ENCODE results near the gene SPNS3.

Gene SPNS3

DNA sequence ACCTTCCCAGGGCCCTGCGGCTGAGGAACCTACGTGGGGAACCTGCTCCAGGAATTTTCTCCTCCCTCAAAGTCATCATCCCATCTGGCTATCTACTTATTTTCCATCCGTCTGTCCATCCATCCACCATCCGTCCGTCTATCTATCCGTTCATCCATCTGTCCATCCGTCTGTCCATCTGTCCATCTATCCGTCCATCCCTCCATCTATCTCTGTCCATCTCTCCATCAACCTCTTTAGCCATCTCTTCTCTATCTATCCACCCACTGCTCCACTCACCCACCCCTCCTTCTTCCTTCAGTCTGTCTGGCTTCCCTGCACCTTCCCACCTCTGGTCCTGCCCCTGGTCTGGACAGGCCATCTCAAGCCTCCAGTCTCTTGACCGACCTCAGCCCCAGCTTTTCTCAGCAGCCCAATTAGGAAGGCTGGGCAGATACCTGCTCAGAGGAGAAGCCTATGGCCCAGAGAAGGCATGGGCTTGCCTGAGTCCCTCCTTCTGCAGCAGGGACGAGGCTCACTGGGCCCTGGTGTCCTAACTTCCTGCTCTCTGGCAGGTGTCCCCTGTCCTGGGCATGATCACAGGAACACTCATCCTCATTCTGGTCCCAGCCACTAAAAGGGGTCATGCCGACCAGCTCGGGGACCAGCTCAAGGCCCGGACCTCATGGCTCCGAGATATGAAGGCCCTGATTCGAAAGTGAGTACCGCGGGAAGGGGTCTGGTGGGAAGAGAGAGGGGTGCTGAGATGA, 98.4 kb downstream of the SPNS3 start:
- no peak for DNase-seq

DNA sequence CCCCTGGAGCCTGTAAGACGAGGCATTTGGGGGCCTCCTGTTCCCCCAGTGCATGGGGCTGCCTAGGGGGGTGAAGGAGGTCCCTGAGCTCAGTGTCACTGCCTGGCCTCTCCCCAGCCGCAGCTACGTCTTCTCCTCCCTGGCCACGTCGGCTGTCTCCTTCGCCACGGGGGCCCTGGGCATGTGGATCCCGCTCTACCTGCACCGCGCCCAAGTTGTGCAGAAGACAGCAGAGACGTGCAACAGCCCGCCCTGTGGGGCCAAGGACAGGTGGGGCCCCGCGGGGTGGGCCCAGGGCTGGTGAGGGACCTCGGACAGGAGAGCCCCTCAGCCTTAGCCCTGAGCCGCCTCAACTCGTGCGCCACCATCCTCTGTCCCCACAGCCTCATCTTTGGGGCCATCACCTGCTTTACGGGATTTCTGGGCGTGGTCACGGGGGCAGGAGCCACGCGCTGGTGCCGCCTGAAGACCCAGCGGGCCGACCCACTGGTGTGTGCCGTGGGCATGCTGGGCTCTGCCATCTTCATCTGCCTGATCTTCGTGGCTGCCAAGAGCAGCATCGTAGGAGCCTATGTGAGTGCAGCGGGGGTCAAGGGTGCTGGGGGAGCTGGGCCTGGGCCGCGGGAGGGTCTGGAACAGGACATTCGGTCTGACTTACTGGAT, 99.3 kb downstream of the SPNS3 start:
- DNase-seq: no peak

DNA sequence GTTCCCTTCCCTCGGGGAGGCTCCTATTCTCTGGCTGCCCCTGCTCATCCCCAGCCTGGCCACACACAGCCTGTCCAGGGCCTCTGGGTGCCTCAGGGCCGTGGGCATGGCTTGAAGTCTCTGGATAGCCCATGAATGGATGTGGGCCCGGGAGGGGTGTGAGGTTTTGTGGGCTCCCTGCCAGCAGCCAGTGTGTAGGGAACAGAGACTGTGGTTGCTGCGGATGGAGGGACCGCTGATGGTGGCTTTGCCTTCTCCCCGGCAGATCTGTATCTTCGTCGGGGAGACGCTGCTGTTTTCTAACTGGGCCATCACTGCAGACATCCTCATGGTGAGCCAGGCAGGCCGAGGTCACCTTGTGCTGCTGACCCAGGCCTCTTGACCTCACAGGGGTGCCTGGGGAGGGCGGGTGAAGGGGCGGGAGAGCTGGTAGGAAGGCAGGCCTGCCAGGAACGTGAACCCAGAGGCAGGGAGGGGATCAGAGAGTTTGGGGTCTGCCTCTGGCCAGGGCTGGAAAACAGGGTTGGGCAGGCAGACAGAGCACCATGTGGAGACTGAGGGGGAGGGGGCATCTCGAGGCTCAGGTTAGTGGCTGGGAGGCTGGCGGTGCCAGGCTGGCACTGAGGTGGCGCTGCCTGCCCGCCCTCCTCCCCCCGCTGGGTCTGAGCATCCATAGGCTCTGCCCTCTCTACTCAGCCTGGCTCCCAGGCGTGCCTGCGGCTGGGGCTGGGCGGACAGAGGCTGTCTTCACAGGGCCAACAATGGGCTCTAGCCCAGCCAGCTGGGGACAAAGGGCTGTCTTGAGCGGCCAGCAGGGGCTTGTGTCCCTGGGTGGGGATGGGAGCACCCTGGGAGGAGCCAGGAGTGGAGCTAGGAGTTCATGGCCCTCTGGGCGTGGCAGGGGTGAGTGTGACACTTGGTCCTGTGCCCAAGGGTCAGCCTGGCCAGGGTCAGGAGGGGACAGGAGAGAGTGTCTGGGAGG, 100.1 kb downstream of the SPNS3 start:
- DNase-seq: no peak

DNA sequence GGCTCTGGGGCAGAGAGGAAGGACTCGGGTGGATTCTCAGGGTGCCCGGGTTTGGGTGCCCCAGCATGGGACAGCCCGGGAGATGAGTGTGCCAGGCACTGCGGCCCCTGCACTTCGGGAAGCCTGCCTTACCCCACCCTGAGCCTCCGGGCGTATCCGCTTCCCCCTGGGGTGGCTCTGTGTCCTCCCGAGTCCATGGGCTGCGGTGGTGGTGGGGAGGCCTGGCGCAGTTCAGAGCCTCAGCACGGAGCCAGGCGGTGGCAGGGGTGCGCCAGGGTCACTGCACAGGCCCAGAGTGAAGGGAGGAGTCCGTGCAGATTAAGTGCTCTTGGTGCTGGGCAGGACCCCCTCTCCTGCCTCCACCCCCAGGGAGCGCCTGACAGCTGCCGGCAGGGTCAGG, 100.8 kb downstream of the SPNS3 start:
- no peak for DNase-seq

DNA sequence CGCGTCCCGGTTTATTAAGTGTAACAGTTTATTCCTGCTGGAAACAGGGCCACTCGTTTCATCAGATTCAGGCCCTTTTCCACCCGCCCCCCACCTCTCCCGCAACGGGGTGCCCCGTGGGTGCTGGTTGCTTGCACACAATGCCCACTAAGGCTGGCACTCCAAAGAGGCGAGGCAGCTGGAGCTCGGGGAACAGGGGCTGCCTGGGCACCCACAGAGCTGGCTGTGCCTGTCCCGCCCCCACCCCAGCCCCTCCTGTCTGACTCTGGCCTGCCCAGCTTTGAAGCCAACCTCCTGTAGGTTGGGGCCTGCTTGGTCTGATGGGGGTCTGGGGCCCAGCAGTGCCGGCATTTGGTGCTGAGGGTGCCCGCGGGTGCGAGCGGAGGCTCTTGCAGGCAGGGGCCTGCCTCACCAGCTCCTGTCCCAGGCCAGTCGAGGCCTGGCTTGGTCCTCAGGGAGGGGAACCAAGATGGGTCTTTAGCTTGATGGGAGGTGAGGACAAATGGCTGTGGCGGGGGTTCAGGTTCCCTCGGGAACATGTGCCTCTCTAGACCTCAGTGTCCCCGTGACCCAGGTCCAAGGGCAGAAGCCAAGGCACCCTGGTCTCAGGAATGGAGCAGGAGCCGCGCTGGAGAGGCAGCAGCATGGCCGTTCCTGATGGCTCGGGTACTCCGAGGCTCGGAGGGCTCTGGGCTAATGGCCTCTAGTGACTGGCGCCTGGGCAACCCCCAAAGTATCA, 101.4 kb downstream of the SPNS3 start:
- no peak for DNase-seq

DNA sequence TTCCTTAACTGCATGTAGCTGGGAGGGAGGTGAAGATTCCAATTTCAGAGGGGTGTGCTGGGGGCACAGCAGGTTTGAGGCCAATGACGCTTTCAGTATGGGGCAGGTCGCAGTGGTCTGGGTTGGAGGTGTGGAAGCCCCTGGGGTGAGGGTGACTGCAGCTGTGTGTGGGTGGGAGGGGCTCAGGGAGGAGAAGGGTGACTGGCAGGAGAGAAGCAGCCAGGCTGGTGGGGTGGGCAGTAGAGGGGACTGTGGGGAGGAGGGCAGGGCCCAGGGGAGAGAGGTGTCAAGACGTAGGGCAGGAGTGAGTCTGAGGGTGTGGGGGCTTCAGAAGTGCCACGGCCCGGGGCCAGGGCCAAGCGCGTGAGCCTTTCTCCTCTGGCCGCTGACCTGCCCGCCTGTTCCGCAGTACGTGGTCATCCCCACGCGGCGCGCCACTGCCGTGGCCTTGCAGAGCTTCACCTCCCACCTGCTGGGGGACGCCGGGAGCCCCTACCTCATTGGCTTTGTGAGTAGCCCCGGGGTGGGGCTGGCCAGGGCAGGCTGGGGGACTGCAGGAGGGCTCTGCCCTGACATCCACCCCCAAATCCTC, 102.0 kb downstream of the SPNS3 start:
- DNase-seq: no peak

DNA sequence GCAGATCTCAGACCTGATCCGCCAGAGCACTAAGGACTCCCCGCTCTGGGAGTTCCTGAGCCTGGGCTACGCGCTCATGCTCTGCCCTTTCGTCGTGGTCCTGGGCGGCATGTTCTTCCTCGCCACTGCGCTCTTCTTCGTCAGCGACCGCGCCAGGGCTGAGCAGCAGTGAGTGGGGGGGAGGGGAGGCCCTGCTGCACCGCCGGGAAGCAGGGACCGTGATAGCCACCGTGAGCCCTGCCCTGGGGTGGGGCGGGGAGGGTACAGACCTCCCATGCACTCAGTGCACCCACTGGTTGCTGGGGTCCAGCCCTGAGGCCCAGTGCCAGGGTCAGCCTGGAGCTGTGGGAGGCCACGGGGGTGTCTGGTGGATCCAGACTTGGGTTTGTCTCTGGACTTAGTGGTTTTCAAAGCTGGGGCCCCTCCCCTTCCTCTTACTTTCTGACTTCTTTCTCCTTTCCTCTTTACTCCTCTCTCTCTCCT, 102.6 kb downstream of the SPNS3 start:
- no peak for DNase-seq

DNA sequence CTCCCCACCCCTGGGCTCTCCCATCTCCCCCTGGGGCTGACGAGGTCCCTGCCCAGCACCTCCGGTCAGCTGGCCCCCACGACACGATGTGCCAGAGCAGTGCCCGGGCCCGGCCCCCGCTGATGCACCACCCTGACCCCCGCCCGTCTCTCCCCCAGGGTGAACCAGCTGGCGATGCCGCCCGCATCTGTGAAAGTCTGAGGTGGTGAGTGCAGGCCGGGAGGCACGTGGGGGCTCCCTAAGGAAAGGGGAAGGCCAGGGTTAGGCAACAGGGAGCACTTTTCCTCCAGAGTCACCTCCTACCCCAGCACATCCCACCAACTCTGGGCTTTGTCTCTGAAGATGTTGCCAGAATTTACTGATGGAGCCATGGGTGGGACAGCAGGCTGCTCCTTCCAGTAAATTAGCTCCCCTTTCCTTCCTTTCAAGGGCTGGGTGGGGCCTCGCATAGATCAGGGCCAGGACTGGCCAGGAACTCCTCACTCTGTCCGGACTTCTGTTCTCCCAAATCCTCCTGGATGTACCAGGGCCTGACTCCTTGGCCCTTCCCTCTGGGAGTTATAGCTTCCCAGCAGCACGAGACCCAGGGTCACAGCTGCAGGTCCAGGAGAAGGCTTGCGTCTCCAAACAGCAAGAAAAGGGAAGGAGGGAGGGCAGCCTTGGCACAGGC, 103.1 kb downstream of the SPNS3 start:
- no peak for DNase-seq

All from GF-D8 (cell line).